NB4 (cell line): Measurements from ENCODE around the gene ARFGEF3.

ENCODE experiments used
- DNase-seq: peaks from one replicate; pipeline ENCODE4 v3.0.0; 2010; ENCODE audit warnings: low read depth
- H3K4me3 ChIP-seq: one replicate; pipeline ENCODE4 v1.5.1; 2011; ENCODE audit warnings: mild to moderate bottlenecking, low read depth, low read length, moderate library complexity
- MYC ChIP-seq: IDR thresholded peaks from 2 replicates; pipeline ENCODE4 v1.6.1; 2011; ENCODE audit warnings: low read depth, low read length
- POLR2A ChIP-seq: IDR thresholded peaks from 2 replicates; pipeline ENCODE4 v1.6.1; 2011; ENCODE audit warnings: mild to moderate bottlenecking; ENCODE audit not compliant: insufficient read length; ENCODE audit errors: extremely low read depth
- TF ChIP-seq, protein P1 (sequence below): IDR thresholded peaks from 2 replicates; pipeline ENCODE4 v1.6.1; 2011; ENCODE audit warnings: low read depth, low read length
- TF ChIP-seq, protein P2 (sequence below): IDR thresholded peaks from one replicate; pipeline ENCODE4 v1.5.1; 2012; ENCODE audit warnings: low read depth, low read length

Gene ARFGEF3

DNA sequence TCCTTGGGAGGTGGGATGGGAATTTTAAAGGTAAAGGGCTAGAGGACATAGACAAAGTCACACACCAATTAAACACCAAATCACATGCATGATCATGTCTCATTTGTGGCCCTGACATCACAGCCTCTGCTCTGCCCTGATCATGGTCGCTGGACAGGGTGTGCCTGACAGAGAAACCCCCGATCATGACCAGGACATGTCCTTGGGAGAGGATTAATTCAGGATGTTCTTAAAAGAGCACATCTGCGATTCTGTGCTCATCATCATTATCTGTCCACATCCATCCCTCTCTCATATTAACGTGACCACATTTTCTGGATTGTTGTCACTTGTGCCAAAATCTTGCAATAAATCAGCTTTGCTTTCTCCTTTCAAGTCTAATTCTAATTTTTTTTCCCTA is 64.2 kb downstream of the ARFGEF3 start:
- TF ChIP-seq MYC (no peak), POLR2A (no peak)
- TF ChIP-seq, protein P1, sequence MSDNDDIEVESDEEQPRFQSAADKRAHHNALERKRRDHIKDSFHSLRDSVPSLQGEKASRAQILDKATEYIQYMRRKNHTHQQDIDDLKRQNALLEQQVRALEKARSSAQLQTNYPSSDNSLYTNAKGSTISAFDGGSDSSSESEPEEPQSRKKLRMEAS: no peak
- TF ChIP-seq, protein P2, sequence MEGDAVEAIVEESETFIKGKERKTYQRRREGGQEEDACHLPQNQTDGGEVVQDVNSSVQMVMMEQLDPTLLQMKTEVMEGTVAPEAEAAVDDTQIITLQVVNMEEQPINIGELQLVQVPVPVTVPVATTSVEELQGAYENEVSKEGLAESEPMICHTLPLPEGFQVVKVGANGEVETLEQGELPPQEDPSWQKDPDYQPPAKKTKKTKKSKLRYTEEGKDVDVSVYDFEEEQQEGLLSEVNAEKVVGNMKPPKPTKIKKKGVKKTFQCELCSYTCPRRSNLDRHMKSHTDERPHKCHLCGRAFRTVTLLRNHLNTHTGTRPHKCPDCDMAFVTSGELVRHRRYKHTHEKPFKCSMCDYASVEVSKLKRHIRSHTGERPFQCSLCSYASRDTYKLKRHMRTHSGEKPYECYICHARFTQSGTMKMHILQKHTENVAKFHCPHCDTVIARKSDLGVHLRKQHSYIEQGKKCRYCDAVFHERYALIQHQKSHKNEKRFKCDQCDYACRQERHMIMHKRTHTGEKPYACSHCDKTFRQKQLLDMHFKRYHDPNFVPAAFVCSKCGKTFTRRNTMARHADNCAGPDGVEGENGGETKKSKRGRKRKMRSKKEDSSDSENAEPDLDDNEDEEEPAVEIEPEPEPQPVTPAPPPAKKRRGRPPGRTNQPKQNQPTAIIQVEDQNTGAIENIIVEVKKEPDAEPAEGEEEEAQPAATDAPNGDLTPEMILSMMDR: no peak
- no peak overlapping the region for H3K4me3 ChIP-seq
- no peak for DNase-seq

GRCh38 chr6:138226700-138227315 is 65.1 kb downstream of the ARFGEF3 start:
- no peak for DNase-seq
- H3K4me3 ChIP-seq: no peak overlapping the region
- TF ChIP-seq, protein P2: no peak

DNA sequence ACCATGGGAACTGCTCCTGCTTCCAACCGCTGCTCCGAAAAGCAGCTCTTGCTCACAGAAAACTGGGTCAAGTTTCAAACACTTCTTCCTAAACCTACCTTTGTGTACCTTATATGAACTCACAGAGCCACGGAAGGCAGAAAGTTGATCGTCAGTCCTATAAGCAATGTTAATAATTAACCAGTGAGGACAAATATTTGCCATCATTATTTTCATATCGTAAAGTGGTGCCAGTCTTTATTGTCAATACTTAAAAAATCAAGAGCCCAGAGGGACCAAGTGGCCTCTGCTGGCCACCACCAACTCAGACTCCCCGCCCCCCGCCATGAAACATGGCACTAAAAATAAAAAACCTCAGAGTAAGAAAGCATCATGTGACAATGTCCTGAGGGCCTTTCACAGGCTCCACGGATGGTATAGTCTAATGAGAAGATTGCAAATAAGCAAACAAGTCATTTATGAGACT is 65.6 kb downstream of the ARFGEF3 start:
- H3K4me3 ChIP-seq: no peak overlapping the region
- no peak for DNase-seq
- TF ChIP-seq, protein P2: no peak

GRCh38 chr6:138229072-138229471 is 67.3 kb downstream of the ARFGEF3 start:
- no peak overlapping the region for H3K4me3 ChIP-seq
- TF ChIP-seq MYC (no peak), POLR2A (no peak)
- TF ChIP-seq, protein P2: no peak
- TF ChIP-seq, protein P1: no peak
- DNase-seq: no peak

DNA sequence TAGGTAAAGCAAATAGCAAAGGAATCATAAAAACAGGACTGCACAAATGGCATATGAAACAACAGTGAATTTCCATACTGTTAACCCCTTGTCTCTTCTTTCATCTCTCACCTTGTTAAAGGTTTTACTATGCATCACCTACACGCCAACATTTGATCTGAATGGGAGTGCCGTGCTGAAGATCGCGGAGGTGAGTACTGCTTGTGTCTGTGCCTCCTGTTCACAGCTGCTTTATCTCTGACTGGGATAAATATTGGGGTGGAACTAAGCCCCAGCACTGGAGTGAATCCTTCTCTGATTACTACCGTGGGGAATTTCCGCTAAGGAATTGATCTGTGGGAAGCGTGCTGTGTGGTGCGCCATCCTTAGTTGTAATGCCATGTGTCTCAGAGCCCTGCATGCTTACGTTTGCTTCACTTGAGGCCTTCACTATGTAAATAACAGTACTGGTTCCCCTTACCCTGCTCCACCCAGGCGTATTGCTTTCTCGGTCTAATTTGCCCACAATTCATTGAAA is 68.0 kb downstream of the ARFGEF3 start:
- no peak overlapping the region for H3K4me3 ChIP-seq
- no peak for DNase-seq
- TF ChIP-seq POLR2A (no peak), MYC (no peak)
- TF ChIP-seq, protein P2: no peak
- TF ChIP-seq, protein P1: no peak

- TF ChIP-seq, protein P2: no peak
- TF ChIP-seq MYC: no peak
- H3K4me3 ChIP-seq: no peak overlapping the region
- DNase-seq: no peak
Observed at GRCh38 chr6:138230221-138230620, 68.5 kb downstream of the ARFGEF3 start.
